Measurements from ENCODE around the gene PER3. TPM values are rescaled to one million over a fixed set of nuclear protein-coding genes. Genes with fewer than 3 reads are reported as not detected.

The PER3 gene
- total RNA-seq = 9.7 TPM

GRCh38 chr1:7783826-7784491, at the start of gene PER3:
Gene PER3, plus strand, starts transcription at chr1:7784291. Its CDS starts 587 bp downstream, at chr1:7784878.

GRCh38 chr1:7770997-7771822, 12.9 kb upstream of the PER3 start, which contains the start of gene VAMP3:
Gene VAMP3, plus strand, starts transcription at chr1:7771296. Its CDS starts 88 bp downstream, at chr1:7771384.

GRCh38 chr1:7852804-7853683, 69.0 kb downstream of the PER3 start, which contains the start of gene UTS2:
Gene UTS2, minus strand, starts transcription at chr1:7853065. Its CDS starts 62 bp downstream, at chr1:7853003.

Other genes starting within 250 kb of the PER3 start
- 36.4 TPM for gene VAMP3, start 13.0 kb upstream of the PER3 start, total RNA-seq
- not detected for gene UTS2, start 68.8 kb downstream of the PER3 start, total RNA-seq
- gene TNFRSF9, start 156.5 kb downstream of the PER3 start, total RNA-seq = under 0.01 TPM
- 200 TPM for gene PARK7, start 177.4 kb downstream of the PER3 start, total RNA-seq
- 21.9 TPM for gene ERRFI1, start 242.0 kb downstream of the PER3 start, total RNA-seq